Endothelial cell (in vitro differentiated cells): Measurements from ENCODE around the gene AFAP1L1. TPM values are rescaled to one million over a fixed set of nuclear protein-coding genes. Genes with fewer than 3 reads are reported as not detected.

Experiments used
- DNase-seq: peaks from one replicate; pipeline ENCODE4 v3.0.0; 2021; ENCODE audit warnings: low spot score
- H3K27ac Mint-ChIP-seq: one replicate; pipeline ENCODE4 v1.8.0; 2021; ENCODE audit warnings: mixed read lengths, inconsistent platforms; ENCODE audit not compliant: unreplicated experiment
- H3K27me3 Mint-ChIP-seq: one replicate; pipeline ENCODE4 v1.8.0; 2021; ENCODE audit warnings: mild to moderate bottlenecking, moderate library complexity, mixed read lengths, inconsistent platforms; ENCODE audit not compliant: unreplicated experiment
- H3K36me3 Mint-ChIP-seq: one replicate; pipeline ENCODE4 v1.8.0; 2021; ENCODE audit warnings: mild to moderate bottlenecking, low read depth, mixed read lengths, inconsistent platforms; ENCODE audit not compliant: unreplicated experiment
- H3K4me1 Mint-ChIP-seq: one replicate; pipeline ENCODE4 v1.8.0; 2021; ENCODE audit warnings: mild to moderate bottlenecking, mixed read lengths, inconsistent platforms; ENCODE audit not compliant: unreplicated experiment
- H3K4me3 Mint-ChIP-seq: one replicate; pipeline ENCODE4 v1.8.0; 2021; ENCODE audit warnings: mild to moderate bottlenecking, mixed read lengths, inconsistent platforms; ENCODE audit not compliant: unreplicated experiment
- H3K9me3 Mint-ChIP-seq: one replicate; pipeline ENCODE4 v1.8.0; 2021; ENCODE audit warnings: mixed read lengths, inconsistent platforms; ENCODE audit not compliant: unreplicated experiment
- total RNA-seq: library from RNA; stranded (reverse); fragmentation: NEBNext Ultra II Directional; extraction: Animal tissue kit (Norgen Biotek cat#: 25700); gene quantifications from one replicate; pipeline ENCODE4 v1.2.1, GENCODE V29; 2021; ENCODE audit not compliant: unreplicated experiment
- TF ChIP-seq, protein P1 (sequence below): fragments of 200-600 bp; sonication (generic); IDR thresholded peaks from one replicate; pipeline ENCODE4 v1.5.0; 2021; ENCODE audit warnings: antibody characterized with exemption; ENCODE audit not compliant: unreplicated experiment

Gene AFAP1L1
- total RNA-seq, 1 donor from 2014 or later = 393 TPM

DNA sequence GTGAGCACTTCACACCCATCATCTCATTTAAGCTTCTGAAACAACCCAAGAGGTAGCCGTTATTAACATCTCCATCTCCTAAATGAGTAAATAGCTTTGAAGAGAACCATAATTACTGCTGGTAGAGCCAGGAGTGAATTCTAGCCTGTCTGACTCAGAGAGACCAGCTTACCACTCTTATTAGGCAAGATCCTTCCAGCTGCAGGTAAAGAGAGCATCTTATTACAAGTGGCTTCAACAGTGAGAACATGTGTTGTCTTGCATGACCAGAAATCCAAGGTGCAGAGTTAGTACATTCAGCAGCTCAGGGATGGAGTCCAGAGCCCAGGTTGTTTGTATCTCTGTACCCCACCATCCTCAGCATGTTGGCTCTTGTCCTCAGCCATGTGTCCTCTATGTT is 10.9 kb upstream of the AFAP1L1 start:
- H3K27me3 Mint-ChIP-seq = peaks cover 5% of the 10 kb centered on the region
- no peak overlapping the region for H3K4me3 Mint-ChIP-seq
- H3K36me3 Mint-ChIP-seq = no peaks in the 10 kb centered on the region
- DNase-seq = no peak
- no peaks in the 10 kb centered on the region for H3K9me3 Mint-ChIP-seq
- TF ChIP-seq, protein P1, sequence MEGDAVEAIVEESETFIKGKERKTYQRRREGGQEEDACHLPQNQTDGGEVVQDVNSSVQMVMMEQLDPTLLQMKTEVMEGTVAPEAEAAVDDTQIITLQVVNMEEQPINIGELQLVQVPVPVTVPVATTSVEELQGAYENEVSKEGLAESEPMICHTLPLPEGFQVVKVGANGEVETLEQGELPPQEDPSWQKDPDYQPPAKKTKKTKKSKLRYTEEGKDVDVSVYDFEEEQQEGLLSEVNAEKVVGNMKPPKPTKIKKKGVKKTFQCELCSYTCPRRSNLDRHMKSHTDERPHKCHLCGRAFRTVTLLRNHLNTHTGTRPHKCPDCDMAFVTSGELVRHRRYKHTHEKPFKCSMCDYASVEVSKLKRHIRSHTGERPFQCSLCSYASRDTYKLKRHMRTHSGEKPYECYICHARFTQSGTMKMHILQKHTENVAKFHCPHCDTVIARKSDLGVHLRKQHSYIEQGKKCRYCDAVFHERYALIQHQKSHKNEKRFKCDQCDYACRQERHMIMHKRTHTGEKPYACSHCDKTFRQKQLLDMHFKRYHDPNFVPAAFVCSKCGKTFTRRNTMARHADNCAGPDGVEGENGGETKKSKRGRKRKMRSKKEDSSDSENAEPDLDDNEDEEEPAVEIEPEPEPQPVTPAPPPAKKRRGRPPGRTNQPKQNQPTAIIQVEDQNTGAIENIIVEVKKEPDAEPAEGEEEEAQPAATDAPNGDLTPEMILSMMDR = no peak
- H3K27ac Mint-ChIP-seq = no peak overlapping the region
- H3K4me1 Mint-ChIP-seq = peaks cover 12% of the 10 kb centered on the region

DNA sequence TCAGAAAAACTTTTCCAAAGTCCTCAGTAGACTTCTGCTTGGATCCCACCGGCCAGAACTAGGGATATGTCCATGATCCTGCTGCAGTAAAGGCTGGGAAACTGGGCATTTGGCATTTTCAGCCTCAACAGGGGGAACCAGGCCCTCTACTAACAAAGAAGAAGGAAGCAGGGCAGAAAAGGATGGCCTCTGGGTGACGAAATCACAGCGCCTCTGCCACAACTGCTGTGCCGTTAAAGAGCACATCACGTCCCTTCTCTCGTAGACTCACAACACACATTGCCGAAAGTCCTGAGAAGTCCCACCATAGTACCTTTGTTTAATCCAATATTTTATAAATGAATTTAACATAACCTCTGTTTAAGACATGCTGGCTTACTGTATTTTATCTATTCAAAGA is 10.4 kb upstream of the AFAP1L1 start:
- DNase-seq = no peak
- Mint-ChIP-seq H3K36me3 (no peaks in the 10 kb centered on the region), H3K4me3 (no peak overlapping the region), H3K4me1 (peaks cover 15% of the 10 kb centered on the region), H3K27me3 (peaks cover 5% of the 10 kb centered on the region), H3K9me3 (no peaks in the 10 kb centered on the region), H3K27ac (no peak overlapping the region)
- TF ChIP-seq, protein P1 = no peak

DNA sequence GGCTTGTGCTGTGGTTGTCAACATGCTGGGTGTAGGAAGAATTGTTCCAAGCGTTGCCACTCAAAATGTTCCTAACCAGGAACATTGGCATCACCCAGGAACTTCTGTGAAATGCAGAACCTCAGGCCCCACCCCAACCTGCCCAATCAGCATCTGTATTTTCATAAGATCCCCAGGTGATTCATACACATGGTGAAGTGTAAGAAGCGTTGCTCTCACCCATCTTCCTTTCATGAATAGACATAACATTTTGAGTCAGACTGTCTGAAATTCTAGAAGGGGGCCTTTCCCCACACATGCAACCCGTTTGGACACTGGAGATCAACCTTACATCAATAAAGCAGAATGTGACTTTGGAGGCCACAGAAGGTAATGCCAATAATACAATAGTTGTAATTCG is 9.3 kb upstream of the AFAP1L1 start:
- H3K4me3 Mint-ChIP-seq = no peak overlapping the region
- TF ChIP-seq, protein P1 = no peak
- H3K4me1 Mint-ChIP-seq = peaks cover 26% of the 10 kb centered on the region
- H3K36me3 Mint-ChIP-seq = no peaks in the 10 kb centered on the region
- no peak for DNase-seq
- no peak overlapping the region for H3K27ac Mint-ChIP-seq
- no peaks in the 10 kb centered on the region for H3K9me3 Mint-ChIP-seq
- H3K27me3 Mint-ChIP-seq = peaks cover 5% of the 10 kb centered on the region

DNA sequence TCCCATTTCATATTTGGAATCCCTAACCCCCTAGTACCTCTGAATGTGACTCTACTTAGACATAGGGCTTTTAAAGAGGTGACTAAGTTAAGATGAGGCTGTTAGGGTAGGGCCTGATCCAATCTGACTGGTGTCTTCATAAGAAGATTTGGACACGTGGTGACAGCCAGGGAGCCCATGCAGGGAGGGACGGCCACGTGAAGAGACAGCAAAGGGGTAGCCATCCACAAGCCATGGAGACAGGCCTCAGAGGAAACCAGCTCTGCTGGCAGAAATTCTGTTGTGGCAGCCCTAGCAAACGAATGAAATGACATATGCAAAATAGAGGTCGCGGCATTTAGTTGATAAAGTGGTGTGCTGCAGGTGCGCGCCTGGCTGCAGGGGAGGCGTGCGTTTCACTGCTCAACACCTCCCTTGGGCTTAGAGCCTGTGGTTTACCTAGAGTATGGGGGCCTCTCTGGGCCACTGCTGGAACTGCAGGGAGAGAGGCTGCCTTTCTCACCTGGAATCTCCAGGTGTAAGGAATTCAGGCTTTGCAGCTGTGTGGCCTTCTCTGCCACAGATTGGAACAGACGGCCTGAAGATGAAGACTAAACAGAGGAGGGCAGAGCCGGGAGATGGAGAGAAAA is 7.1 kb upstream of the AFAP1L1 start:
- Mint-ChIP-seq H3K27me3 (peaks cover 5% of the 10 kb centered on the region), H3K27ac (no peak overlapping the region), H3K36me3 (no peaks in the 10 kb centered on the region), H3K9me3 (no peaks in the 10 kb centered on the region), H3K4me3 (no peak overlapping the region), H3K4me1 (peaks cover 42% of the 10 kb centered on the region)
- peak; percentile 38 for DNase-seq
- TF ChIP-seq, protein P1 = peak; percentile 58

DNA sequence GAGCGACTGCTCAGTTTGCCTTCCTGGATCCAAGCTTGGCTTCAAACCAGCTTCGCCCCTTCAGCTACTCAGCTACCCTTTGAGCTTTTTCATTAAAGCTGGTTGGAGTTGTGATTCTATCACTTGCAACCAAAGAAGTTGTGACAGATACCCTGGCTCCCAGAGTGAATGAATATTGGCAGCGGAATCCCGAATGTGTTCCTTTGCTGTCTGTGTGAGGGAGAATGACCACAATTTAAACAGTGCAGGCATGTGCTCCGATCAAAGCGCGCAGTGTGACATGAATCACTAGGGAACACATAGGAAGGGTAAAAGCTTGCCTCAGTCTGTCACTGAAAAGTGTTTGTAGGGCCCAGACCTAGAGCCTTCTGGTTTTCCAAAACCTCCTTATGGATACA is 6.6 kb upstream of the AFAP1L1 start:
- DNase-seq = no peak
- TF ChIP-seq, protein P1 = no peak
- no peak overlapping the region for H3K4me3 Mint-ChIP-seq
- H3K4me1 Mint-ChIP-seq = peaks cover 42% of the 10 kb centered on the region
- no peaks in the 10 kb centered on the region for H3K9me3 Mint-ChIP-seq
- no peak overlapping the region for H3K27ac Mint-ChIP-seq
- H3K36me3 Mint-ChIP-seq = no peaks in the 10 kb centered on the region
- H3K27me3 Mint-ChIP-seq = peaks cover 5% of the 10 kb centered on the region
